WTC11 (cell line): ENCODE results near the gene BMP5. TPM values are rescaled to one million over a fixed set of nuclear protein-coding genes. Genes with fewer than 3 reads are reported as not detected.

Experiments used
- ATAC-seq: fragments of 200-7000 bp; cut with Tn5 transposase; 2 replicates; pipeline ENCODE4 v1.10.0; 2021; ENCODE audit warnings: mild to moderate bottlenecking, moderate library complexity
- CTCF ChIA-PET: fragments of 300-600 bp; sonication (Branson Sonifier 250); formaldehyde crosslinking; loops from one replicate; lab custom pipeline; 2021; ENCODE audit warnings: antibody characterized with exemption; lab: Charles Lee
- POLR2A ChIA-PET: fragments of 350-600 bp; sonication (Branson Sonifier 250); formaldehyde crosslinking; loops from one replicate; lab custom pipeline; 2021; ENCODE audit warnings: antibody characterized with exemption; lab: Charles Lee
- DNase-seq: peaks from one replicate; pipeline ENCODE4 v3.0.0; 2021; ENCODE audit warnings: low spot score
- H3K27ac Mint-ChIP-seq: 2 replicates; pipeline ENCODE4 v1.8.0; 2021; ENCODE audit warnings: mixed read lengths
- H3K27me3 Mint-ChIP-seq: 2 replicates; pipeline ENCODE4 v1.8.0; 2021; ENCODE audit warnings: low read depth, mild to moderate bottlenecking, moderate library complexity, mixed read lengths
- H3K36me3 Mint-ChIP-seq: 2 replicates; pipeline ENCODE4 v1.8.0; 2021; ENCODE audit warnings: mixed read lengths
- H3K4me1 Mint-ChIP-seq: 2 replicates; pipeline ENCODE4 v1.8.0; 2022; ENCODE audit warnings: mixed read lengths
- H3K4me3 Mint-ChIP-seq: 2 replicates; pipeline ENCODE4 v1.8.0; 2021; ENCODE audit warnings: mild to moderate bottlenecking, moderate library complexity, mixed read lengths
- H3K9me3 Mint-ChIP-seq: 2 replicates; pipeline ENCODE4 v1.8.0; 2021; ENCODE audit warnings: mixed read lengths
- CBFB ChIP-seq: sonication (generic); formaldehyde crosslinking; IDR thresholded peaks from 2 replicates; pipeline ENCODE4 v1.8.1; 2022; ENCODE audit warnings: mild to moderate bottlenecking, low read depth, missing genetic modification reagents
- FOXJ3 ChIP-seq: sonication (generic); formaldehyde crosslinking; IDR thresholded peaks from 2 replicates; pipeline ENCODE4 v1.9.0; 2021; ENCODE audit warnings: missing genetic modification reagents, mild to moderate bottlenecking, borderline replicate concordance
- GABPB1 ChIP-seq: sonication (generic); formaldehyde crosslinking; IDR thresholded peaks from 2 replicates; pipeline ENCODE4 v1.8.1; 2023; ENCODE audit warnings: mild to moderate bottlenecking, missing genetic modification reagents
- GRHL2 ChIP-seq: fragments of 250-450 bp; sonication (Bioruptor Pico); IDR thresholded peaks from 2 replicates; pipeline ENCODE4 v1.8.0; 2022; ENCODE audit warnings: mild to moderate bottlenecking, moderate library complexity; ENCODE audit not compliant: insufficient replicate concordance, severe bottlenecking
- JAZF1 ChIP-seq: fragments of 250-450 bp; sonication (Bioruptor Pico); IDR thresholded peaks from 2 replicates; pipeline ENCODE4 v1.9.0; 2021; ENCODE audit warnings: moderate library complexity, mild to moderate bottlenecking, inconsistent platforms
- NFE2L1 ChIP-seq: sonication (generic); formaldehyde crosslinking; IDR thresholded peaks from 2 replicates; pipeline ENCODE4 v1.8.1; 2023; ENCODE audit warnings: missing genetic modification reagents
- NR2C2 ChIP-seq: sonication (generic); formaldehyde crosslinking; IDR thresholded peaks from 2 replicates; pipeline ENCODE4 v1.8.0; 2022; ENCODE audit warnings: mild to moderate bottlenecking, missing genetic modification reagents
- PRRX2 ChIP-seq: fragments of 250-450 bp; sonication (Bioruptor Pico); IDR thresholded peaks from 2 replicates; pipeline ENCODE4 v1.8.0; 2021; ENCODE audit warnings: mild to moderate bottlenecking
- TCF7 ChIP-seq: sonication (generic); formaldehyde crosslinking; IDR thresholded peaks from 2 replicates; pipeline ENCODE4 v1.8.0; 2022; ENCODE audit warnings: mild to moderate bottlenecking, low read depth, missing genetic modification reagents, moderate library complexity
- TEAD1 ChIP-seq: sonication (generic); formaldehyde crosslinking; IDR thresholded peaks from 2 replicates; pipeline ENCODE4 v1.8.0; 2022; ENCODE audit warnings: mild to moderate bottlenecking, missing genetic modification reagents
- ZNF396 ChIP-seq: fragments of 250-450 bp; sonication (Bioruptor Pico); IDR thresholded peaks from 2 replicates; pipeline ENCODE4 v1.8.0; 2021; ENCODE audit warnings: mild to moderate bottlenecking, moderate library complexity, borderline replicate concordance
- ZNF671 ChIP-seq: fragments of 250-450 bp; sonication (Bioruptor Pico); IDR thresholded peaks from 2 replicates; pipeline ENCODE4 v1.8.0; 2021; ENCODE audit warnings: mild to moderate bottlenecking
- total RNA-seq: library from RNA; stranded (reverse); gene quantifications from 3 replicates; pipeline ENCODE4 v1.2.3, GENCODE V29; 2021
- TF ChIP-seq, protein P1 (sequence below): sonication (generic); formaldehyde crosslinking; IDR thresholded peaks from 2 replicates; pipeline ENCODE4 v1.8.1; 2022; ENCODE audit warnings: missing genetic modification reagents, borderline replicate concordance
- TF ChIP-seq, protein P2 (sequence below): sonication (generic); formaldehyde crosslinking; IDR thresholded peaks from 2 replicates; pipeline ENCODE4 v1.8.1; 2023; ENCODE audit warnings: mild to moderate bottlenecking, missing genetic modification reagents, moderate library complexity
- TF ChIP-seq, protein P3 (sequence below): sonication (generic); formaldehyde crosslinking; IDR thresholded peaks from 2 replicates; pipeline ENCODE4 v1.8.1; 2022; ENCODE audit warnings: low read depth, missing genetic modification reagents, borderline replicate concordance
- TF ChIP-seq, protein P4 (sequence below): sonication (generic); formaldehyde crosslinking; IDR thresholded peaks from 2 replicates; pipeline ENCODE4 v1.8.1; 2022; ENCODE audit warnings: mild to moderate bottlenecking, missing genetic modification reagents, moderate library complexity, borderline replicate concordance

The BMP5 gene
- total RNA-seq, 1 experiment from 2014 or later: not detected

DNA sequence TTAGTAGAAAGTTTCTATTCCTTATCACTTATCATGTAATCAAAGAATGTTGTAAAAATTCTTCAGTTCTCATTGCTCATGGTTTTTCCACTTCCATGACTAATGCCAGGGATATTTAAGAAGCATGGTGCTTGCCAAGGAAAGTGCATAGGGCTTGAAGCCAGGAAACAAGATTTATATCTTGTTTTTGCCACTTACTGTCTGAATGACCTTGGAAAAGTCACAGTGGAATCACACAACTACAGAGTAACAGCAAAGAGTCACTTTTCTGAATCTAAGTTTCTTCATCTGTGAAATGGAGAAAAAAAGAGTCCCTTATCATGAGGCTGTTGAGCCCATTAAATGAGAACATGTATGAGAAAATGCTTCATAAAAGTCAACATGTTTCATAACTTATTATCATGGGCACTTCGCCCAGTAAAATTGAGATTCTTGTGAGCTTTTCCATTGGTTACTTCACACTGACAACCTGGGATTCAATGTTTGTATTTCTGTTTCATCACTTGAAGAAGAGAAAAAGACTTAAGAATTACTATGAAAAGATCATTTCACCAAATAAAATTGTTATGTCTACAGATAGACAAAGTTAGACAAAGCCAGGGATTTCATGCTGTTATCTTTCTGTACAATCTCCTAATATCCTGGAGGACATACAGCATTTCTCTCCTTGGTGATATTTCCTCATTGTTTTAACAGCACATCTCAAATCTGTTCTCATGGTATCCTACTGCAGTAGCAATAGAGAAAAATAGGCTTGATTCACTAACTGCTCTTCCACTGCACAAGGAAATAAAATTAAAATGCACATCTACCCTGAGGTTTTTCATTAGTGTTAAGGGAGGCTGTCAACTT, 7.6 kb upstream of the BMP5 start:
- DNase-seq: no peak
- POLR2A ChIA-PET: no interaction called here
- H3K4me3 Mint-ChIP-seq: no peak overlapping the region
- no peaks in the 10 kb centered on the region for H3K9me3 Mint-ChIP-seq
- no peak overlapping the region for H3K27ac Mint-ChIP-seq
- no peaks in the 10 kb centered on the region for H3K36me3 Mint-ChIP-seq
- no peaks in the 10 kb centered on the region for H3K27me3 Mint-ChIP-seq
- peaks cover 5% of the 10 kb centered on the region for H3K4me1 Mint-ChIP-seq
- no peak for ATAC-seq
- CTCF ChIA-PET: interaction anchor here (1.6 kb wide), 1 partner anchor 606 kb away, joined by 4 read pairs; no protein-coding TSS in a partner anchor
- TF ChIP-seq, protein P1, sequence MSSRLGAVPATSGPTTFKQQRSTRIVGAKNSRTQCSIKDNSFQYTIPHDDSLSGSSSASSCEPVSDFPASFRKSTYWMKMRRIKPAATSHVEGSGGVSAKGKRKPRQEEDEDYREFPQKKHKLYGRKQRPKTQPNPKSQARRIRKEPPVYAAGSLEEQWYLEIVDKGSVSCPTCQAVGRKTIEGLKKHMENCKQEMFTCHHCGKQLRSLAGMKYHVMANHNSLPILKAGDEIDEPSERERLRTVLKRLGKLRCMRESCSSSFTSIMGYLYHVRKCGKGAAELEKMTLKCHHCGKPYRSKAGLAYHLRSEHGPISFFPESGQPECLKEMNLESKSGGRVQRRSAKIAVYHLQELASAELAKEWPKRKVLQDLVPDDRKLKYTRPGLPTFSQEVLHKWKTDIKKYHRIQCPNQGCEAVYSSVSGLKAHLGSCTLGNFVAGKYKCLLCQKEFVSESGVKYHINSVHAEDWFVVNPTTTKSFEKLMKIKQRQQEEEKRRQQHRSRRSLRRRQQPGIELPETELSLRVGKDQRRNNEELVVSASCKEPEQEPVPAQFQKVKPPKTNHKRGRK (CRISPR knock-in tag): no peak
- no peak for TF ChIP-seq ZNF671 (CRISPR knock-in tag)
- TF ChIP-seq, protein P2, sequence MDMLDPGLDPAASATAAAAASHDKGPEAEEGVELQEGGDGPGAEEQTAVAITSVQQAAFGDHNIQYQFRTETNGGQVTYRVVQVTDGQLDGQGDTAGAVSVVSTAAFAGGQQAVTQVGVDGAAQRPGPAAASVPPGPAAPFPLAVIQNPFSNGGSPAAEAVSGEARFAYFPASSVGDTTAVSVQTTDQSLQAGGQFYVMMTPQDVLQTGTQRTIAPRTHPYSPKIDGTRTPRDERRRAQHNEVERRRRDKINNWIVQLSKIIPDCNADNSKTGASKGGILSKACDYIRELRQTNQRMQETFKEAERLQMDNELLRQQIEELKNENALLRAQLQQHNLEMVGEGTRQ (CRISPR knock-in tag): no peak
- TF ChIP-seq TCF7: no peak
- no peak for TF ChIP-seq NR2C2 (CRISPR knock-in tag)
- TF ChIP-seq FOXJ3 (CRISPR knock-in tag): no peak
- no peak for TF ChIP-seq PRRX2
- TF ChIP-seq NFE2L1 (CRISPR knock-in tag): no peak
- TF ChIP-seq ZNF396: no peak

DNA sequence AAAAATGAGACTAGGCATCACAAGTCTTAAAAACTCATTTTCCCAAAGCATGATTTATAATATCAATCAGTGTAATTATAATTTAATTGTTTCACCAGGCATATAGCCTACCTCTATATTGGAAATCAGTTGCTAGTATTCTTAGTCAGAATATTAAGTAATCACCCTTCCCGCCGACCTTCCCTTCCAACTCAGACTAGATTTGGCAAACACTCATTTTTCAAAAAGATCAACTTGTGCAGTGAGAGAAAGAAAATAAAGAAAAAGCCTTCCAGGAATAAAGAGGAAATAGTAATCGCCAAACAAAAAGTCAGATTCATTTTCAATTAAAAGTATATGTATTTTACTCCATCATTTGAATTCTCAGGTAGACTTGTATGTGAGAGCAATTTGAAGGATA, 1.9 kb upstream of the BMP5 start:
- Mint-ChIP-seq H3K27ac (no peak overlapping the region), H3K27me3 (no peaks in the 10 kb centered on the region), H3K4me3 (no peak overlapping the region), H3K9me3 (no peaks in the 10 kb centered on the region), H3K36me3 (no peaks in the 10 kb centered on the region), H3K4me1 (peaks cover 38% of the 10 kb centered on the region)
- no peak for ATAC-seq
- CTCF ChIA-PET: no interaction called here
- POLR2A ChIA-PET: no interaction called here
- no peak for DNase-seq
- no peak for TF ChIP-seq TEAD1 (CRISPR knock-in tag)
- no peak for TF ChIP-seq GRHL2 (CRISPR knock-in tag)
- TF ChIP-seq CBFB: no peak

DNA sequence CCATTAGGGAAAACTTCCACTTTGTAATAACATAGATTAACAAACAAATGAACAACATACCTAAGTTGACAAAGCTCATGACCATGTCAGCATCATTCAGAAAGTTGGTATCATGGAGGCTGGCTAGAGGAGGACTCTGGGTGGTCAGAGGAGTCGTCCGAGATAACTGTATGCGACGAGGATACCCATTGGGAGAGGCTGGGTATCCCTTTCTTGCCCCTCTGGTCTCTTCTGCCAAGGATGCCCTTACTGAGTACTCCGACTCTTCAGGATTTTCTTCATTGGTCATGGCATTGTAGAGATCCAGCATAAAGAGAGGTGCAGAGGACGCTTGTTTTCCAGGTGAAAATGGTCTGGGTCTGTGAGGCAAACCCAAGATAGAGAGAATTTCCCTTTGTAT, 1.1 kb downstream of the BMP5 start:
- CTCF ChIA-PET: no interaction called here
- no peak overlapping the region for H3K27ac Mint-ChIP-seq

More for the DNA sequence above, 1.1 kb downstream of the BMP5 start:
- no peak overlapping the region for H3K4me3 Mint-ChIP-seq
- no peaks in the 10 kb centered on the region; the same call in 1 of the 2 replicates for H3K27me3 Mint-ChIP-seq
- TF ChIP-seq, protein P3, sequence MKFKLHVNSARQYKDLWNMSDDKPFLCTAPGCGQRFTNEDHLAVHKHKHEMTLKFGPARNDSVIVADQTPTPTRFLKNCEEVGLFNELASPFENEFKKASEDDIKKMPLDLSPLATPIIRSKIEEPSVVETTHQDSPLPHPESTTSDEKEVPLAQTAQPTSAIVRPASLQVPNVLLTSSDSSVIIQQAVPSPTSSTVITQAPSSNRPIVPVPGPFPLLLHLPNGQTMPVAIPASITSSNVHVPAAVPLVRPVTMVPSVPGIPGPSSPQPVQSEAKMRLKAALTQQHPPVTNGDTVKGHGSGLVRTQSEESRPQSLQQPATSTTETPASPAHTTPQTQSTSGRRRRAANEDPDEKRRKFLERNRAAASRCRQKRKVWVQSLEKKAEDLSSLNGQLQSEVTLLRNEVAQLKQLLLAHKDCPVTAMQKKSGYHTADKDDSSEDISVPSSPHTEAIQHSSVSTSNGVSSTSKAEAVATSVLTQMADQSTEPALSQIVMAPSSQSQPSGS: no peak
- TF ChIP-seq JAZF1 (CRISPR knock-in tag): no peak
- TF ChIP-seq, protein P4, sequence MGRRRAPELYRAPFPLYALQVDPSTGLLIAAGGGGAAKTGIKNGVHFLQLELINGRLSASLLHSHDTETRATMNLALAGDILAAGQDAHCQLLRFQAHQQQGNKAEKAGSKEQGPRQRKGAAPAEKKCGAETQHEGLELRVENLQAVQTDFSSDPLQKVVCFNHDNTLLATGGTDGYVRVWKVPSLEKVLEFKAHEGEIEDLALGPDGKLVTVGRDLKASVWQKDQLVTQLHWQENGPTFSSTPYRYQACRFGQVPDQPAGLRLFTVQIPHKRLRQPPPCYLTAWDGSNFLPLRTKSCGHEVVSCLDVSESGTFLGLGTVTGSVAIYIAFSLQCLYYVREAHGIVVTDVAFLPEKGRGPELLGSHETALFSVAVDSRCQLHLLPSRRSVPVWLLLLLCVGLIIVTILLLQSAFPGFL (CRISPR knock-in tag): no peak
- TF ChIP-seq GABPB1 (CRISPR knock-in tag): no peak
- no peak for TF ChIP-seq NR2C2 (CRISPR knock-in tag)
- POLR2A ChIA-PET: no interaction called here
- no peaks in the 10 kb centered on the region for H3K9me3 Mint-ChIP-seq
- ATAC-seq: no peak
- H3K36me3 Mint-ChIP-seq: no peaks in the 10 kb centered on the region
- DNase-seq: no peak
- peaks cover 40% of the 10 kb centered on the region for H3K4me1 Mint-ChIP-seq
